ENCODE measurements around the gene HHIPL1.

HHIPL1 gene

GRCh38 chr14:99688210-99688581 is 43.3 kb downstream of the HHIPL1 start:
- Histone ChIP-seq H3K27ac (replicated peaks) (no peak overlapping the region), H3K27me3 (ENCODE audit: insufficient read depth, poor library complexity, severe bottlenecking) (peaks cover 16% of the 10 kb centered on the region)

GRCh38 chr14:99688629-99689028 is 43.7 kb downstream of the HHIPL1 start:
- H3K27ac ChIP-seq (replicated peaks) = no peak overlapping the region

More at GRCh38 chr14:99688210-99688581, 43.3 kb downstream of the HHIPL1 start:
- no peak overlapping the region for H3K4me3 ChIP-seq (replicated peaks; ENCODE audit: insufficient read depth, low read length)
- no peak for DNase-seq (ENCODE audit: low read depth in 1 of 2, low spot score in 1 of 2)
- TF ChIP-seq GABPA (IDR thresholded peaks at IDR 0.05; ENCODE audit: low read depth) (no peak), CTCF (IDR thresholded peaks at IDR 0.05; ENCODE audit: insufficient read depth, low read length) (no peak), POLR2AphosphoS5 (IDR thresholded peaks at IDR 0.05; ENCODE audit: low read depth) (no peak), SPI1 (IDR thresholded peaks at IDR 0.05; ENCODE audit: borderline replicate concordance, low read depth) (no peak)

GRCh38 chr14:99689266-99690236 is 44.6 kb downstream of the HHIPL1 start:
- Histone ChIP-seq H3K27me3 (ENCODE audit: insufficient read depth, poor library complexity, severe bottlenecking) (peaks cover 16% of the 10 kb centered on the region), H3K4me3 (replicated peaks; ENCODE audit: insufficient read depth, low read length) (no peak overlapping the region), H3K27ac (replicated peaks) (no peak overlapping the region)
- DNase-seq (ENCODE audit: low read depth in 1 of 2, low spot score in 1 of 2) = no peak
- no peak for TF ChIP-seq REST (IDR thresholded peaks at IDR 0.05; ENCODE audit: insufficient replicate concordance, low read depth)

More at GRCh38 chr14:99688629-99689028, 43.7 kb downstream of the HHIPL1 start:
- no peak for DNase-seq (ENCODE audit: low read depth in 1 of 2, low spot score in 1 of 2)
- peaks cover 16% of the 10 kb centered on the region for H3K27me3 ChIP-seq (ENCODE audit: insufficient read depth, poor library complexity, severe bottlenecking)
- H3K4me3 ChIP-seq (replicated peaks; ENCODE audit: insufficient read depth, low read length) = no peak overlapping the region
- TF ChIP-seq REST (IDR thresholded peaks at IDR 0.05; ENCODE audit: insufficient replicate concordance, low read depth) = no peak
- no peak for TF ChIP-seq SPI1 (IDR thresholded peaks at IDR 0.05; ENCODE audit: borderline replicate concordance, low read depth)
- TF ChIP-seq POLR2AphosphoS5 (IDR thresholded peaks at IDR 0.05; ENCODE audit: low read depth) = no peak
- TF ChIP-seq GABPA (IDR thresholded peaks at IDR 0.05; ENCODE audit: low read depth) = no peak
- no peak for TF ChIP-seq CTCF (IDR thresholded peaks at IDR 0.05; ENCODE audit: insufficient read depth, low read length)

GRCh38 chr14:99690636-99691035 is 45.7 kb downstream of the HHIPL1 start:
- Histone ChIP-seq H3K27me3 (ENCODE audit: insufficient read depth, poor library complexity, severe bottlenecking) (peaks cover 13% of the 10 kb centered on the region), H3K27ac (replicated peaks) (no peak overlapping the region), H3K4me3 (replicated peaks; ENCODE audit: insufficient read depth, low read length) (no peak overlapping the region)
- DNase-seq (ENCODE audit: low read depth in 1 of 2, low spot score in 1 of 2) = no peak
- TF ChIP-seq GABPA (IDR thresholded peaks at IDR 0.05; ENCODE audit: low read depth) (no peak), POLR2AphosphoS5 (IDR thresholded peaks at IDR 0.05; ENCODE audit: low read depth) (no peak), CTCF (IDR thresholded peaks at IDR 0.05; ENCODE audit: insufficient read depth, low read length) (no peak), SPI1 (IDR thresholded peaks at IDR 0.05; ENCODE audit: borderline replicate concordance, low read depth) (no peak), REST (IDR thresholded peaks at IDR 0.05; ENCODE audit: insufficient replicate concordance, low read depth) (no peak)
